ENCODE measurements around the gene EIF1. TPM values are rescaled to one million over a fixed set of nuclear protein-coding genes. Genes with fewer than 3 reads are reported as not detected.

EIF1 gene
- total RNA-seq, 2 donors from 2014 or later: 574 to 740 TPM

DNA sequence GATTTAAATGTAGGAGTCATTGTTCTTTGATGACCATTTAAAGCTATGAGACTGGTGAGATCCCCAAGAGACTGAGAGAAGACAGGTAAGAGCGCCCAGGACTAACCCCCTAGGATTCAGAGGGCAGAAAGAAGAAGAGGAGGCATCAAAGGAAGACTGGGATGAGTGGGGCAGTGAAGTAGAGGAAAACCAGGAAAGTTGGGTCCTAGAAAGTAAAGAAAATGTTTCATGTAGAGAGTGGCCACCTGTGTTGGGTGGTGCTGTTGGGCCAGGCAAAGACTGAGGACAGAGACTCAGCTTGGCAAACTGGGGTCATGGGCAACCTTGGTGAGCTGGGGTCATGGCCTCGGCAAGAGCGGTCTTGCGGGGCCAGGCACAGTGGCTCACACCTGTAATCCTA is 47.1 kb downstream of the EIF1 start:
- Histone ChIP-seq H3K36me3 (no peaks in the 10 kb centered on the region), H3K4me3 (no peak overlapping the region), H3K9ac (ENCODE audit: low read depth in 2 of 2, low read length in 2 of 2) (no peak overlapping the region), H3K27ac (no peak overlapping the region), H3K9me3 (no peaks in the 10 kb centered on the region), H3K4me1 (peaks cover 11% of the 10 kb centered on the region), H3K27me3 (peaks cover 51% of the 10 kb centered on the region)
- no peak for DNase-seq
- intact Hi-C loops (cut with DNase I): loop anchor here (2.0 kb wide), 1 partner anchor 65 kb away; no protein-coding TSS in a partner anchor
- TF ChIP-seq, protein P1, sequence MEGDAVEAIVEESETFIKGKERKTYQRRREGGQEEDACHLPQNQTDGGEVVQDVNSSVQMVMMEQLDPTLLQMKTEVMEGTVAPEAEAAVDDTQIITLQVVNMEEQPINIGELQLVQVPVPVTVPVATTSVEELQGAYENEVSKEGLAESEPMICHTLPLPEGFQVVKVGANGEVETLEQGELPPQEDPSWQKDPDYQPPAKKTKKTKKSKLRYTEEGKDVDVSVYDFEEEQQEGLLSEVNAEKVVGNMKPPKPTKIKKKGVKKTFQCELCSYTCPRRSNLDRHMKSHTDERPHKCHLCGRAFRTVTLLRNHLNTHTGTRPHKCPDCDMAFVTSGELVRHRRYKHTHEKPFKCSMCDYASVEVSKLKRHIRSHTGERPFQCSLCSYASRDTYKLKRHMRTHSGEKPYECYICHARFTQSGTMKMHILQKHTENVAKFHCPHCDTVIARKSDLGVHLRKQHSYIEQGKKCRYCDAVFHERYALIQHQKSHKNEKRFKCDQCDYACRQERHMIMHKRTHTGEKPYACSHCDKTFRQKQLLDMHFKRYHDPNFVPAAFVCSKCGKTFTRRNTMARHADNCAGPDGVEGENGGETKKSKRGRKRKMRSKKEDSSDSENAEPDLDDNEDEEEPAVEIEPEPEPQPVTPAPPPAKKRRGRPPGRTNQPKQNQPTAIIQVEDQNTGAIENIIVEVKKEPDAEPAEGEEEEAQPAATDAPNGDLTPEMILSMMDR (IDR thresholded peaks at IDR 0.05): no peak

DNA sequence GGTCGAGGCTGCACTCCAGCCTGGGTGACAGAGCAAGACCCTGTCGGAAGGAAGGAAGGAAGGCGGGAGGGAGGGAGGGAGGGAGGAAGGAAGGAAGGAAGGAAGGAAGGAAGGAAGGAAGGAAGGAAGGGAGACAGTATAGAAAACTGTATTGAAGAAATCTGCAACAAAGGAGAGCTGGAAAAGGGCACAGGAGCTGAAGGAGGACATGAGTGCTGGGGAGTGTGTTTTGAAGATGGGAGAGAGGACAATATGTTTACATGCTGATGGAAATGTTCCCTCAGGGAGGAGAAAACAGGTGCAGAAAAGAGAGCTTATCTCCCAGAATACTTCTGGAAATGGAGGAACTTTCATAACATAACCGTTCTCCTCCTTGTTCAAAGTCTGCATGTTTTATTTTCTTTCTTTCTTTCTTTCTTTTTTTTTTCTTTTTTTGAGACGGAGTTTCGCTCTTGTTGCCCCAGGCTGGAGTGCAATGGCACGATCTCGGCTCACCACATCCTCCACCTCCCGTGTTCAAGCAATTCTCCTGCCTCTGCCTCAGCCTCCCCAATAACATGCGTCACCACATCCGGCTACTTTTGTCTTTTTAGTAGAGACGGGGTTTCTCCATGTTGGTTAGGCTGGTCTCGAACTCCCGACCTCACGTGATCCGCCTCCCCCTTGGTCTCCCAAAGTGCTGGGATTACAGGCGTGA is 48.4 kb downstream of the EIF1 start:
- TF ChIP-seq, protein P1 (IDR thresholded peaks at IDR 0.05): no peak
- peaks cover 11% of the 10 kb centered on the region for H3K4me1 ChIP-seq
- no peaks in the 10 kb centered on the region for H3K9me3 ChIP-seq
- peaks cover 48% of the 10 kb centered on the region for H3K27me3 ChIP-seq
- H3K4me3 ChIP-seq: no peak overlapping the region
- DNase-seq: no peak
- H3K36me3 ChIP-seq: no peaks in the 10 kb centered on the region
- no peak overlapping the region for H3K27ac ChIP-seq
- H3K9ac ChIP-seq (ENCODE audit: low read depth in 2 of 2, low read length in 2 of 2): no peak overlapping the region
- intact Hi-C loops (cut with DNase I): loop anchor here (2.0 kb wide), 1 partner anchor 64 kb away; no protein-coding TSS in a partner anchor

DNA sequence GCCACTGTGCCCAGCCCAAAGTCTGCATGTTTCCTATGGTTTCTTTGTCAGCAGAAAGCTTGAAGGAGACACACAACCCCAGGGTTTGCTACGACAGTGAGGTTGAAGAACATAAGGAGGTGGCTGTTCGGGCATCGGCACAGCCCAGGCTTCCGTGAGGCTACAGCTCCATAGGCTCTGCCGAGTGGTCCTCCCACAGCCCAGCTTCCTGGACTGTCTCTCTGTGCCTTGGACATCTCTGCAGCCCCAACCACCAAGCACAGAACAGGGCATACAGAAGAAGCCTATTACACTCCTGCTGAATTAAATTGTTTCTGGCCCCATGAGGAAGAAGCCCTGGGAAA is 49.0 kb downstream of the EIF1 start:
- TF ChIP-seq, protein P1 (IDR thresholded peaks at IDR 0.05): no peak
- Histone ChIP-seq H3K9me3 (no peaks in the 10 kb centered on the region), H3K4me1 (peaks cover 11% of the 10 kb centered on the region), H3K4me3 (no peak overlapping the region), H3K27me3 (peaks cover 48% of the 10 kb centered on the region), H3K36me3 (no peaks in the 10 kb centered on the region), H3K9ac (ENCODE audit: low read depth in 2 of 2, low read length in 2 of 2) (peak overlapping the region in 1 of 2 donors; percentile 4), H3K27ac (no peak overlapping the region)
- intact Hi-C loops (cut with DNase I): loop anchor here (2.0 kb wide), 1 partner anchor 63 kb away; no protein-coding TSS in a partner anchor
- no peak for DNase-seq

DNA sequence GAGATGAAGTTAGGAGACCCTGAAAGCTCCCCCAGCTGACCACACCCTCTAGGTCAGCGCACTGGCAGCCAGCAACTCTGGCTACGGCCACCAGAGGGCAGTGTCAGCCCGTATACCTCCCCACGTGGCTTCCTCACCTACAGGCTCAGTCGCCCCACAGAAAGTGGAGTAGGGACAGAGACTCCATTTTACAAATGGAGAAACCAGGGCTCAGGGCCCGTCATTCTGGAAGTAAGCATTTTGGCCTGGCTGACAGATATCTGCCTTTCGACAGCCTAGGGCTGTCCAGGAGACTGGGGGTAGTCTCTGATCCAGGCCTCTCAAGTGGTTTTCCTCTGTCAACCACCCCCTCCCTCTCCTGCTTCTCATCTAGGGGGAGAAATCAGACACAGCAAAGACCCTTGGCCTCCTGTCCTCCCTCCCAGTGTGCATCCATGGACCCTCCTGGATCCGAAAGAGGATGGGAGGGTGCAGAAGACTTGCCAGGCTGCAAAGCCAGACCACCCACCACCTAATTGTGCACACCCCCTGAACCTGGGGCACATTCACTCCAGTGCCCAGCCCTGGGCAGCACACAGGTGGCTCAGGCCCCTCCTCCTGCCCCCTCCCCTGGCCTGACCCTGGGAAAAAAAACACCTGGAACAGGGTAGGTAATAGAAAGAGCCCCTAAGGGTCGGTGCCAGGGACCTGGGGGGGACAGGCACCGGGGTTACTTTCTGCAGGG is 49.6 kb downstream of the EIF1 start:
- Histone ChIP-seq H3K27ac (no peak overlapping the region), H3K36me3 (no peaks in the 10 kb centered on the region), H3K27me3 (peaks cover 45% of the 10 kb centered on the region), H3K4me3 (no peak overlapping the region), H3K9me3 (no peaks in the 10 kb centered on the region), H3K4me1 (peaks cover 11% of the 10 kb centered on the region), H3K9ac (ENCODE audit: low read depth in 2 of 2, low read length in 2 of 2) (peak overlapping the region in 1 of 2 donors; percentile 4)
- intact Hi-C loops (cut with DNase I): no loop called here
- TF ChIP-seq, protein P1 (IDR thresholded peaks at IDR 0.05): peak; percentile 96
- peak; percentile 82 for DNase-seq

DNA sequence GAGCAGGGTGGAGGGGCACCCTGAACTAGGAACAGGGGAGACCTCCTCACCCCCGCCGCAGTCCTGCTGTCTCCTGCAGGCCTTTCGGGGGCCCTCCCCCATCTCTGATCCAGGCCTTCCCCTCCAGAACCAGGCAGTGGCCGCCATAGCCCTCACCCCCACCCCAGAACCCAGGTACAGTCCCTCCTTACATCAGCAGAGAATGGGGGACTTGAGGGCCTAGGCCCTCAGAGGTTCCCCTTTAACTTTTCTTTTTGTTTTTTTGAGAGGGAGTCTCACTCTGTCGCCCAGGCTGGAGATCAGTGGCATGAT is 50.1 kb downstream of the EIF1 start:
- Histone ChIP-seq H3K36me3 (no peaks in the 10 kb centered on the region), H3K9me3 (no peaks in the 10 kb centered on the region), H3K27ac (no peak overlapping the region), H3K9ac (ENCODE audit: low read depth in 2 of 2, low read length in 2 of 2) (no peak overlapping the region), H3K27me3 (peaks cover 40% of the 10 kb centered on the region), H3K4me3 (no peak overlapping the region), H3K4me1 (peaks cover 11% of the 10 kb centered on the region)
- no peak for DNase-seq
- TF ChIP-seq, protein P1 (IDR thresholded peaks at IDR 0.05): no peak
- intact Hi-C loops (cut with DNase I): no loop called here
